ENCODE measurements around the gene GNG7. TPM values are rescaled to one million over a fixed set of nuclear protein-coding genes. Genes with fewer than 3 reads are reported as not detected.

Gene GNG7
- total RNA-seq, 1 donor from 2014 or later: 5.5 TPM

DNA sequence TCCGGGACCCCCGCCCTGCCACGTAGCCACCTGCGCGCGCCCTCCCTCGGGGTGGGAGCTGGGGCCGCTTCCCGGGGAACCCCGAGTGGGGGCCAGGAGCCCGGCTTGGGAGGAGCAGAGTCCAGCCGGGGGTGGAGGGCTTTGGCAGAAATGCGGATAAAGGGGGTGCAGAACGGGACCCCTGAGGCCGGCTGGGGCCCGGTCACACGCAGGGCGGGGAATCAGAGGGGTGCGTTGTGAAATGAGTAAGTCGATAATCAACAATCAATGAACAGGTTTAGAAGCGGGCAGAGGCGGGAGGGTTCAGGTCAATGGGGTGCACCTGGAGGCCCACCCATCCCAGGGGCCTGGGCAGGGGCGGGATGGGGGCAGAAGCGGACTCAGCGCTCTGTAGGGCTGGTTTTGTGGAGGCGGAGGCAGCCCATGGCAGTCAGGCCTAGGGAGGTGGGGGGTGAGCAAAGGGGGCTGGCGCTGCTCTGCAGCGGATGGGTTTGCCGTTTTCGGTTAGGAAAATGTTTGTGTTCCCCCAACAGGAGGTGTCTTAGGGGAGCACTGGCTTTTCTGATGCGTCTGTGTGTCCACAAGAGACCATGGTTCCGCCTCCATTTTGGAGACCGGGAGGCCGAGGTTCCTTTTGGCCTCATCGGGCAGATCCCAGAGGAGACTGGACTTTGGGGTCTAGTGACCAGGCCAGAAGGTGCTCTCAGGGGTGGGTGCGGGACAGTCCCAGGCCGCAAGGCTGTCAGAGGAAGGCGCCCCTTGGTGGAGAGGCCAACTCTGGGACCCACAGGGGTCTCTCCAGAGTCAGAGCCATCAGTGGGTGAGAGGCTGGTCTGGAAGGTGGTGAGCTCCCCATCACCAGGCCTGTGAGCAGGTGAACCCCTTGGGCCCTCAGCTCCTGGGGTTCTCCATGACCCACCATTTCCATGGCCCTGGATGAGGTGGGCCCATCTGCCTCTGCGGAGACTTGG, 19.4 kb upstream of the GNG7 start:
- H3K4me1 ChIP-seq: peaks cover 9% of the 10 kb centered on the region
- peak overlapping the region; percentile 26 for H3K4me3 ChIP-seq
- TF ChIP-seq, protein P1, sequence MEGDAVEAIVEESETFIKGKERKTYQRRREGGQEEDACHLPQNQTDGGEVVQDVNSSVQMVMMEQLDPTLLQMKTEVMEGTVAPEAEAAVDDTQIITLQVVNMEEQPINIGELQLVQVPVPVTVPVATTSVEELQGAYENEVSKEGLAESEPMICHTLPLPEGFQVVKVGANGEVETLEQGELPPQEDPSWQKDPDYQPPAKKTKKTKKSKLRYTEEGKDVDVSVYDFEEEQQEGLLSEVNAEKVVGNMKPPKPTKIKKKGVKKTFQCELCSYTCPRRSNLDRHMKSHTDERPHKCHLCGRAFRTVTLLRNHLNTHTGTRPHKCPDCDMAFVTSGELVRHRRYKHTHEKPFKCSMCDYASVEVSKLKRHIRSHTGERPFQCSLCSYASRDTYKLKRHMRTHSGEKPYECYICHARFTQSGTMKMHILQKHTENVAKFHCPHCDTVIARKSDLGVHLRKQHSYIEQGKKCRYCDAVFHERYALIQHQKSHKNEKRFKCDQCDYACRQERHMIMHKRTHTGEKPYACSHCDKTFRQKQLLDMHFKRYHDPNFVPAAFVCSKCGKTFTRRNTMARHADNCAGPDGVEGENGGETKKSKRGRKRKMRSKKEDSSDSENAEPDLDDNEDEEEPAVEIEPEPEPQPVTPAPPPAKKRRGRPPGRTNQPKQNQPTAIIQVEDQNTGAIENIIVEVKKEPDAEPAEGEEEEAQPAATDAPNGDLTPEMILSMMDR (IDR thresholded peaks at IDR 0.05): no peak
- H3K27ac ChIP-seq: no peak overlapping the region
- intact Hi-C loops (cut with DNase I): loop anchor here (10.0 kb wide), 1 partner anchor 67 kb away; no protein-coding TSS in a partner anchor
- H3K9me3 ChIP-seq: no peaks in the 10 kb centered on the region
- peaks cover 51% of the 10 kb centered on the region for H3K27me3 ChIP-seq
- H3K36me3 ChIP-seq: no peaks in the 10 kb centered on the region
- ATAC-seq: no peak
- no peak for DNase-seq

DNA sequence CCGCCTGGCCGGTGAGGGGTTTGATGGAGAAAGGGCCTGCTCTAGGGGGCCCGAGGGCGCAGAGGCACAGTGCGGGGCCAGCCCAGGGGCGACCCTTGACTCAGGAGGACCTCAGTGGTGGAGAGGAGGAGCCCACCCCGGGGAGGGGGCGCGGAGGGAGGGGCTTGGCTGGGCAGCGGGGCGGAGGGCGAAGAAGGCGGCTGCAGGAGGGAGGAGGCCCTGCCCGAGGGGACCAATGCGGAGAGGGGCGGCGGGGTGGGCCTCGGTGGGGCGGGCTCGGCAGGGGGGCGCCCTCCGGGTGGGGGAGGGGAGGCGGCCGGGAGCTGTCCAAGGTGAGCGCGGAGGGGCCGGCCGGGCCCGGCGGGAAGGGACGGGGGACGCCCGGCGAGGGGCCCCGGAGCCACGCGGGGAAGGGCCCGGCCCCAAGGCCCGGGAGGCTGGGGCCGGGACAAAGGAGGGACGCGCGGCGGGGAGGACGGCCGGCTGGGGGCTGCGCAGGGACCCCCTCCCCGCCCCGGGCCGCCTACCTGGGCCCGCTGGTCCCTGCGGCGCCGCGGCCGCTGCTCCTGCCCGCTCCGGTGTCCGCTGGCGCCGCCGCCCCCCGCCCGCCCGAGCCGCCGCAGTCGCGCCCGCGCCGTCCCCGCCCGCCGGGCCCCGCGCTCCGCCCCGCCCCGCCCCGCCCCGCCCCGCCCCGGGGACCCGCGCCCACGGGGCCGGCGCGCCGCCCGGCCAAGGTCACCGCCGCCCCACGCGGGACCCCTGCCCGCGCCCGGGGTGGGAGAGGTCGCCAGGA, 18.5 kb upstream of the GNG7 start, which contains the start of gene DIRAS1:
Gene DIRAS1 (minus strand): TSS at position 596 of the 793 bp plus-strand sequence. CDS start 3,566 bp downstream, outside the sequence.
- no peaks in the 10 kb centered on the region for H3K9me3 ChIP-seq
- peaks cover 48% of the 10 kb centered on the region for H3K27me3 ChIP-seq
- no peak for ATAC-seq
- H3K4me1 ChIP-seq: peaks cover 9% of the 10 kb centered on the region
- H3K27ac ChIP-seq: no peak within 1 kb of the TSS
- TF ChIP-seq, protein P1 (IDR thresholded peaks at IDR 0.05): no peak
- no peaks in the 10 kb centered on the region for H3K36me3 ChIP-seq
- H3K4me3 ChIP-seq: peak within 1 kb of the TSS; percentile 26
- DNase-seq: no peak
- intact Hi-C loops (cut with DNase I): loop anchor here (10.0 kb wide), 1 partner anchor 66 kb away; no protein-coding TSS in a partner anchor

DNA sequence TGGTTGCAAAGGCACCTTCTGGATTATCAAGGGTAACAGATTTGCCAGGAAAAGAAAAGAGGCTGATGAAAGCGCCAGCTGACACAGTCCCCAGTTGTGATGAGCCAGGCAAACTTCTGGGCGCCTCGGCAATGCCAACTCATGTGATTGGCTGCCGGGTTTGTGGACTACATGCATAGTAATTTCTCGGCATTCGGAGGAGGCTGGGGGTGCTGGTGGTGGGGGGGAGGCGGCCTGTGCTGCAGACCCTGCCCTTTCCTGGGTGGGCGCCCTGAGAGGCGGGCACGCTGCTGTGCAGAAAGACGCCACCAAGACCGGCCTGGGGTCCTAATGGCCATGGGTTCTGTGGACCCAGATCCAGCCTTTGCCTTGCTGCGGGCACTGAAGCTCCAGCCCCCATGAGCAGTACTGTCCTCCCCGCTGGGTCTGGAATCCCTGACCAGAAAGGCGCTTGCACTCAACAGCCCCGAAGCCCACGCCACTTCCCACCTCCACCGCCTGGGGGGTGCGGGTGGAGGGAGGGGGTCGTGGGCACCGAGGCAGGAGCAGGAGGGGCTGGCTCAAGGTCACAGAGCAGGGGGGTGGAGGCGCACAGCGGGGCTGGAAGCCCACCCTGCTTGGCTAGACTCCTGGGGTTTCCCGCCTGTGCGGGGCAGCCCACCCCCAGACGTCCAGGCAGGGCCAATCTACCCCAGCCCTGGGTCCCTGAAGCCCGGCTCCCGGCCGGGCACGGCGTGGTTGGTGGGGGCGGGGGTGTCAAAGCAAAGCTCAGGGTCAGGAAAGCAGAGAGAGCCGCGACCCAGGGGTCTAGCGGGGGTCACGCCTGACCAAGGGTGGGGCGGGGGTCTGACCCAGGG, 17.7 kb upstream of the GNG7 start:
- TF ChIP-seq, protein P1 (IDR thresholded peaks at IDR 0.05): no peak
- ATAC-seq (no peak), DNase-seq (no peak)
- Histone ChIP-seq H3K36me3 (no peaks in the 10 kb centered on the region), H3K4me3 (no peak overlapping the region), H3K9me3 (peaks cover 3% of the 10 kb centered on the region), H3K27me3 (peaks cover 41% of the 10 kb centered on the region), H3K27ac (no peak overlapping the region), H3K4me1 (peaks cover 9% of the 10 kb centered on the region)
- intact Hi-C loops (cut with DNase I): loop anchor here (10.0 kb wide), 1 partner anchor 65 kb away; no protein-coding TSS in a partner anchor

DNA sequence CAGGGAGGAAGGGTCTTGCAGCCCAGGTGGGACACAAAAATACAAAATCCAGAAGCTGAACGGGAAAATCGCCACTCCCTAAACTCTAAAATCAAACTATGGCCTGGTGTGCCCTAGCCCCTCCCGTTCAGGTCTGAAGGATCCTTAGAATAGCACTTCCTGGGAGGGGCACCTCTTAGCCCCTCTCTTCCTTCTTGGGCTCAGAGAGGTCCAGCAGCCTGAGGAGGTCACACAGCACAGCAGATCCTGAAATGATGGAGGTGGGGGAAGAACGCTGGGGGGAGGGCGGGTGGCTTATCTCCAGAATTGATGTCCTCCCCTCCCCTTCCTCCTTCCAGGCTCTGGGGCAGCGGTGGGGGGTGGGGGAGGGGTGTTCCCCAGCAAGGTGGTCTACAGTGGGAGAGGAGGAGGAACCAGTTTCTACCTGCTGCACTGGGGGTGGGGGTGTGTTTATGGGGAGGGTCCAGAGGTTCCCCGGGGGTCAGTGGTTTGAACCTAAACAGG, 16.8 kb upstream of the GNG7 start:
- Histone ChIP-seq H3K9me3 (peaks cover 3% of the 10 kb centered on the region), H3K4me3 (no peak overlapping the region), H3K27me3 (peaks cover 35% of the 10 kb centered on the region), H3K4me1 (peaks cover 9% of the 10 kb centered on the region), H3K36me3 (no peaks in the 10 kb centered on the region), H3K27ac (no peak overlapping the region)
- intact Hi-C loops (cut with DNase I): no loop called here
- ATAC-seq (no peak), DNase-seq (no peak)
- TF ChIP-seq, protein P1 (IDR thresholded peaks at IDR 0.05): no peak

Measured in upper lobe of right lung (tissue), 1 donor.